HL-60 (cell line): ENCODE results near the gene VPS11.

ENCODE experiments used
- DNase-seq, 2 experiments: peaks; one replicate each; pipeline ENCODE4 v3.0.0-alpha.2; 2010 to 2020; ENCODE audit warnings: low read depth in 1 of 2, low spot score in 1 of 2
- H3K27ac ChIP-seq: fragments of 250-450 bp; sonication (Bioruptor Pico); replicated peaks from 2 replicates; pipeline ENCODE4 v1.5.1; 2020; ENCODE audit warnings: mild to moderate bottlenecking, moderate library complexity
- H3K27me3 ChIP-seq: fragments of 250-450 bp; sonication (Bioruptor Pico); 2 replicates; pipeline ENCODE4 v1.5.1; 2021; ENCODE audit warnings: mild to moderate bottlenecking, moderate library complexity; ENCODE audit not compliant: insufficient read depth, poor library complexity, severe bottlenecking
- H3K4me3 ChIP-seq: replicated peaks from 2 replicates; pipeline ENCODE4 v1.5.1; 2011; ENCODE audit warnings: mild to moderate bottlenecking, control low read depth, low read length; ENCODE audit not compliant: insufficient read depth
- CTCF ChIP-seq: IDR thresholded peaks from one replicate; pipeline ENCODE4 v1.5.1; 2011; ENCODE audit warnings: low read length, control low read depth, inconsistent platforms; ENCODE audit not compliant: insufficient read depth
- GABPA ChIP-seq: IDR thresholded peaks from 2 replicates; pipeline ENCODE4 v1.6.1; 2012; ENCODE audit warnings: low read depth
- POLR2AphosphoS5 ChIP-seq: IDR thresholded peaks from 2 replicates; pipeline ENCODE4 v1.6.1; 2012; ENCODE audit warnings: low read depth
- REST ChIP-seq: IDR thresholded peaks from 2 replicates; pipeline ENCODE4 v1.6.1; 2012; ENCODE audit warnings: low read depth; ENCODE audit not compliant: insufficient replicate concordance
- SPI1 ChIP-seq: IDR thresholded peaks from 2 replicates; pipeline ENCODE4 v1.6.1; 2012; ENCODE audit warnings: low read depth, mild to moderate bottlenecking, borderline replicate concordance

Gene VPS11

GRCh38 chr11:119110439-119110838 lies 42.8 kb downstream of the VPS11 start:
- TF ChIP-seq SPI1 (no peak), GABPA (no peak), POLR2AphosphoS5 (no peak), REST (no peak), CTCF (no peak)
- Histone ChIP-seq H3K27ac (no peak overlapping the region), H3K4me3 (no peak overlapping the region), H3K27me3 (no peaks in the 10 kb centered on the region)
- DNase-seq: no peak

- Histone ChIP-seq H3K27ac (no peak overlapping the region), H3K4me3 (no peak overlapping the region), H3K27me3 (no peaks in the 10 kb centered on the region)
- TF ChIP-seq SPI1 (no peak), REST (no peak), GABPA (no peak), POLR2AphosphoS5 (no peak), CTCF (no peak)
- no peak for DNase-seq
Measured at GRCh38 chr11:119111361-119111925, 43.8 kb downstream of the VPS11 start.

GRCh38 chr11:119112314-119113020 lies 44.8 kb downstream of the VPS11 start:
- TF ChIP-seq REST (no peak), POLR2AphosphoS5 (no peak), SPI1 (no peak), CTCF (no peak), GABPA (no peak)
- no peaks in the 10 kb centered on the region for H3K27me3 ChIP-seq
- no peak overlapping the region for H3K4me3 ChIP-seq
- DNase-seq: no peak
- H3K27ac ChIP-seq: no peak overlapping the region
